WTC11 (cell line): Measurements from ENCODE around the gene PDIA6.

Experiments used
- JUN ChIP-seq: sonication (generic); formaldehyde crosslinking; IDR thresholded peaks from 2 replicates; pipeline ENCODE4 v1.8.0; 2023; ENCODE audit warnings: mild to moderate bottlenecking, missing genetic modification reagents
- TF ChIP-seq, protein P1 (sequence below): fragments of 200-600 bp; IDR thresholded peaks from 2 replicates; pipeline ENCODE4 v1.8.0; 2022; ENCODE audit warnings: antibody characterized with exemption

DNA sequence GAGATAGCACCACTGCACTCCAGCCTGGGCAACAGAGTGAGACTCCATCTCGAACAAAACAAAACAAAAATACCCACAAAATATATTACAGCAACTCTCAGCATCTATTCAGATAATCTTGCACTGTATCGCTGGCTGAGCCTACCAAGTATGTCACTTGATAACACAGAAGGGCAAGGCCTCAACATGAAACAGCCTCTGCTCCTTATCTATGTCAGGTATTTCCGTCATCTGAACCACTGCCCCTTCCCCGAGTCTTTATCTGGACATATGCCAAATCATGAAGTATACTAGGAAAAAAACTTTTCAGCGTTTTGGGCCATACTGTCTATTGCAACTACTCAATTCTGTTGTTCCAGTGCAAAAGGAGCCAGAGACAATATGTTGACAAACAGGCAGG, 17.7 kb downstream of the PDIA6 start:
- TF ChIP-seq JUN = no peak
- TF ChIP-seq, protein P1, sequence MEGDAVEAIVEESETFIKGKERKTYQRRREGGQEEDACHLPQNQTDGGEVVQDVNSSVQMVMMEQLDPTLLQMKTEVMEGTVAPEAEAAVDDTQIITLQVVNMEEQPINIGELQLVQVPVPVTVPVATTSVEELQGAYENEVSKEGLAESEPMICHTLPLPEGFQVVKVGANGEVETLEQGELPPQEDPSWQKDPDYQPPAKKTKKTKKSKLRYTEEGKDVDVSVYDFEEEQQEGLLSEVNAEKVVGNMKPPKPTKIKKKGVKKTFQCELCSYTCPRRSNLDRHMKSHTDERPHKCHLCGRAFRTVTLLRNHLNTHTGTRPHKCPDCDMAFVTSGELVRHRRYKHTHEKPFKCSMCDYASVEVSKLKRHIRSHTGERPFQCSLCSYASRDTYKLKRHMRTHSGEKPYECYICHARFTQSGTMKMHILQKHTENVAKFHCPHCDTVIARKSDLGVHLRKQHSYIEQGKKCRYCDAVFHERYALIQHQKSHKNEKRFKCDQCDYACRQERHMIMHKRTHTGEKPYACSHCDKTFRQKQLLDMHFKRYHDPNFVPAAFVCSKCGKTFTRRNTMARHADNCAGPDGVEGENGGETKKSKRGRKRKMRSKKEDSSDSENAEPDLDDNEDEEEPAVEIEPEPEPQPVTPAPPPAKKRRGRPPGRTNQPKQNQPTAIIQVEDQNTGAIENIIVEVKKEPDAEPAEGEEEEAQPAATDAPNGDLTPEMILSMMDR = no peak
